ENCODE results near the gene TEX54. TPM values are rescaled to one million over a fixed set of nuclear protein-coding genes. Genes with fewer than 3 reads are reported as not detected.

TEX54 gene
- total and polyA plus RNA-seq, 2 of the 13 experiments (the other 11 are each of a cell fraction or from before 2014, with no cell fraction given) = not detected

DNA sequence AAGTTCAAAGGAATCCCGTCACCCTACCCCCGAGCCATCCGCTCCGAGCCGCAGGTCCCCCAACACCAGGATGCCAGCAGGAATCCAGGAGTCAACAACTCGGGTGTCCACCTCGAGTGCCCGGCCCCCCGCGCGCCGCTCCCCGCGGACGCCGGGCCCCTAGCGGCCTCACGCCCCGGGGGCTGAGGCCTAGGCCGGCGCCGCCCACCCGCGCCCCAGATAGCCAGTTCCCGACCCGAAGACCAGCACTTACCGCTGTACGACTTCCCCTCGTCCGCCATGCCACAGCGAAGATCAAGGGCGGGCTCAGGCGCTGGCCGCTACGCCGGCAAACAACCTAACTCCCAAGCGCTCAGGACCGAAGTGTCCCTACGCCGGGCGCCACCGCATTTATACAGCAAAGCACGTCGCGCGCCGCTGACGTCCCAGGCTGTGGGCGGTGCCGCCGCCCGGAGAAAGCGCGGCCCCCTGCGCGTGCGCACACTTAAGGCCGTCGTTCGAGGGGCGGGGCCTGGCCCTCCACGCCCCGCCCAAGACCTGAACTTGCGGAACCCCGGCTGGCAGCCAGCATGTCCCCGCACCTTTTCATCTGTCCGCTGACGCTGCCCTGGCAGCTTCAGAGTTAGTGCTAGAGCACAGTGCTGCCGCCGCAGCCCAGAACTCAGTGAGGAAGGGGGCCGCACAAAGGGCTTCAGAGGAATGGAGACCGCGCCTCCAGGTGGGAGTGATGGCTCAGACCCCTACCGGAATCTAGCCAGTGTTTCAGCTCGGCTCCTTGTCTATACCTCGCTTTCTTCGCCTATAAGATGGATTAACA is 27.4 kb downstream of the TEX54 start, which contains the start of gene NXF1 (continued):
- TF ChIP-seq ZBTB46 (CRISPR knock-in tag; IDR thresholded peaks at IDR 0.05; ENCODE audit: borderline replicate concordance) (no peak), NFE2 (CRISPR knock-in tag; IDR thresholded peaks at IDR 0.05) (no peak), ZMYM4 (CRISPR knock-in tag; IDR thresholded peaks at IDR 0.05) (peak; percentile 96), ZNF546 (CRISPR knock-in tag; conservative IDR thresholded peaks at IDR 0.05) (peak; percentile 74; the same call in 1 of the 2 replicates), HMG20A (CRISPR knock-in tag; IDR thresholded peaks at IDR 0.05; ENCODE audit: borderline replicate concordance) (peak; percentile 18; the same call in 1 of the 2 replicates), ZNF205 (CRISPR knock-in tag; IDR thresholded peaks at IDR 0.05) (peak; percentile 86), ZNF354B (CRISPR knock-in tag; IDR thresholded peaks at IDR 0.05) (no peak), ZNF18 (CRISPR knock-in tag; IDR thresholded peaks at IDR 0.05; ENCODE audit: insufficient replicate concordance) (no peak), MTA1 (CRISPR knock-in tag; IDR thresholded peaks at IDR 0.05; ENCODE audit: borderline replicate concordance) (peak; percentile 86), MBD4 (IDR thresholded peaks at IDR 0.05; ENCODE audit: borderline replicate concordance, low read length) (no peak), ZFP41 (CRISPR knock-in tag; IDR thresholded peaks at IDR 0.05; ENCODE audit: borderline replicate concordance) (0 out of 2 replicates have a peak, but pooled peaks have one; percentile 63), ETS1 (CRISPR knock-in tag; IDR thresholded peaks at IDR 0.05) (no peak; the same call in 1 of the 2 replicates), FOXK2 (IDR thresholded peaks at IDR 0.05) (no peak), ZNF563 (CRISPR knock-in tag; IDR thresholded peaks at IDR 0.05) (peak; percentile 92), ZBTB3 (CRISPR knock-in tag; IDR thresholded peaks at IDR 0.05; ENCODE audit: borderline replicate concordance, low read depth) (no peak; the same call in 1 of the 2 replicates), JDP2 (CRISPR knock-in tag; IDR thresholded peaks at IDR 0.05; ENCODE audit: borderline replicate concordance) (no peak), PRDM10 (CRISPR knock-in tag; IDR thresholded peaks at IDR 0.05; ENCODE audit: low read depth) (no peak; the same call in 1 of the 2 replicates), ZNF652 (CRISPR knock-in tag; IDR thresholded peaks at IDR 0.05; ENCODE audit: borderline replicate concordance, low read depth) (no peak)
